ENCODE measurements around the gene BMAL1. TPM values are rescaled to one million over a fixed set of nuclear protein-coding genes. Genes with fewer than 3 reads are reported as not detected.

The BMAL1 gene
- total RNA-seq, 1 donor from 2014 or later = 29.8 TPM

- DNase-seq (ENCODE audit: low spot score in 2 of 2) = no peak
- no peak for FAIRE-seq
Measured at GRCh38 chr11:13260963-13261588, 16.5 kb upstream of the BMAL1 start.

- FAIRE-seq (no peak), DNase-seq (ENCODE audit: low spot score in 2 of 2) (peak in 1 of 2 donors; percentile 14)
Measured at GRCh38 chr11:13261591-13262061, 16.0 kb upstream of the BMAL1 start.

GRCh38 chr11:13262096-13262495 lies 15.5 kb upstream of the BMAL1 start:
- DNase-seq (ENCODE audit: low spot score in 2 of 2) (no peak), FAIRE-seq (no peak)

GRCh38 chr11:13268791-13269190 lies 8.8 kb upstream of the BMAL1 start:
- no peak for FAIRE-seq

GRCh38 chr11:13269775-13270174 lies 7.8 kb upstream of the BMAL1 start:
- FAIRE-seq (no peak), DNase-seq (ENCODE audit: low spot score in 2 of 2) (no peak)

More at GRCh38 chr11:13268791-13269190, 8.8 kb upstream of the BMAL1 start:
- DNase-seq (ENCODE audit: low spot score in 2 of 2) = no peak

GRCh38 chr11:13271060-13271693 lies 6.4 kb upstream of the BMAL1 start:
- FAIRE-seq = no peak
- DNase-seq (ENCODE audit: low spot score in 2 of 2) = no peak

GRCh38 chr11:13276454-13276831 lies 1.1 kb upstream of the BMAL1 start:
- no peak for DNase-seq (ENCODE audit: low spot score in 2 of 2)
- FAIRE-seq = no peak

- FAIRE-seq (no peak), DNase-seq (ENCODE audit: low spot score in 2 of 2) (peak; percentile 96 to 97)
Measured at GRCh38 chr11:13276832-13277767, 490 bp upstream of the BMAL1 start.

GRCh38 chr11:13278609-13279486 lies 1.3 kb downstream of the BMAL1 start:
- DNase-seq (ENCODE audit: low spot score in 2 of 2) (peak in 1 of 2 donors; percentile 28), FAIRE-seq (no peak)

GRCh38 chr11:13279487-13279834 lies 1.9 kb downstream of the BMAL1 start:
- DNase-seq (ENCODE audit: low spot score in 2 of 2) (no peak), FAIRE-seq (no peak)

- no peak for FAIRE-seq
- no peak for DNase-seq (ENCODE audit: low spot score in 2 of 2)
Measured at GRCh38 chr11:13280092-13280722, 2.6 kb downstream of the BMAL1 start.

- FAIRE-seq (no peak), DNase-seq (ENCODE audit: low spot score in 2 of 2) (no peak)
Measured at GRCh38 chr11:13280777-13281176, 3.2 kb downstream of the BMAL1 start.

- no peak for DNase-seq (ENCODE audit: low spot score in 2 of 2)
- no peak for FAIRE-seq
Measured at GRCh38 chr11:13283636-13284035, 6.0 kb downstream of the BMAL1 start.

GRCh38 chr11:13284776-13285588 lies 7.4 kb downstream of the BMAL1 start:
- DNase-seq (ENCODE audit: low spot score in 2 of 2) (no peak), FAIRE-seq (no peak)

- DNase-seq (ENCODE audit: low spot score in 2 of 2) (no peak), FAIRE-seq (no peak)
Measured at GRCh38 chr11:13286279-13286821, 8.8 kb downstream of the BMAL1 start.

- FAIRE-seq = no peak
- DNase-seq (ENCODE audit: low spot score in 2 of 2) = no peak
Measured at GRCh38 chr11:13287036-13287435, 9.4 kb downstream of the BMAL1 start.

GRCh38 chr11:13287681-13288080 lies 10.1 kb downstream of the BMAL1 start:
- FAIRE-seq = no peak
- DNase-seq (ENCODE audit: low spot score in 2 of 2) = no peak

- no peak for DNase-seq (ENCODE audit: low spot score in 2 of 2)
- FAIRE-seq = no peak
Measured at GRCh38 chr11:13288375-13289029, 10.9 kb downstream of the BMAL1 start.
